Peyer's patch (tissue), 4 donors: ENCODE measurements around the gene XRCC5.

ENCODE experiments used
- CTCF ChIP-seq, 6 experiments: fragments of 450-650 bp in 4 of 6; fragments of 200-600 bp in 2 of 6; sonication (generic) in 1 of 6; IDR thresholded peaks; one replicate each; pipeline ENCODE4 v1.5.1; 2017 to 2019; ENCODE audit warnings: antibody characterized with exemption in 6 of 6, mild to moderate bottlenecking in 3 of 6, moderate library complexity in 1 of 6
- POLR2A ChIP-seq, 2 donors: fragments of 450-650 bp; IDR thresholded peaks; one replicate each; pipeline ENCODE4 v1.5.1; 2017; ENCODE audit warnings: antibody characterized with exemption in 2 of 2, mild to moderate bottlenecking in 2 of 2, moderate library complexity in 2 of 2

- TF ChIP-seq CTCF (IDR thresholded peaks at IDR 0.05): no peak
- TF ChIP-seq POLR2A (IDR thresholded peaks at IDR 0.05): no peak
These were observed 110.7 kb downstream of the XRCC5 start for GRCh38 chr2:216219861-216220260.
